LNCaP clone FGC (cell line): ENCODE results near the gene APOA1.

Experiments used
- DNase-seq: peaks from one replicate; pipeline ENCODE4 v3.0.0-alpha.2; 2011; ENCODE audit warnings: low read depth
- H3K4me3 ChIP-seq: 2 replicates; pipeline ENCODE4 v1.5.1; 2011; ENCODE audit warnings: mild to moderate bottlenecking, low read depth, low read length, control low read depth
- TF ChIP-seq, protein P1 (sequence below): IDR thresholded peaks from 2 replicates; pipeline ENCODE4 v1.5.1; 2012; ENCODE audit warnings: mild to moderate bottlenecking; ENCODE audit not compliant: control insufficient read depth, insufficient read depth; ENCODE audit errors: extremely low read depth

The APOA1 gene

DNA sequence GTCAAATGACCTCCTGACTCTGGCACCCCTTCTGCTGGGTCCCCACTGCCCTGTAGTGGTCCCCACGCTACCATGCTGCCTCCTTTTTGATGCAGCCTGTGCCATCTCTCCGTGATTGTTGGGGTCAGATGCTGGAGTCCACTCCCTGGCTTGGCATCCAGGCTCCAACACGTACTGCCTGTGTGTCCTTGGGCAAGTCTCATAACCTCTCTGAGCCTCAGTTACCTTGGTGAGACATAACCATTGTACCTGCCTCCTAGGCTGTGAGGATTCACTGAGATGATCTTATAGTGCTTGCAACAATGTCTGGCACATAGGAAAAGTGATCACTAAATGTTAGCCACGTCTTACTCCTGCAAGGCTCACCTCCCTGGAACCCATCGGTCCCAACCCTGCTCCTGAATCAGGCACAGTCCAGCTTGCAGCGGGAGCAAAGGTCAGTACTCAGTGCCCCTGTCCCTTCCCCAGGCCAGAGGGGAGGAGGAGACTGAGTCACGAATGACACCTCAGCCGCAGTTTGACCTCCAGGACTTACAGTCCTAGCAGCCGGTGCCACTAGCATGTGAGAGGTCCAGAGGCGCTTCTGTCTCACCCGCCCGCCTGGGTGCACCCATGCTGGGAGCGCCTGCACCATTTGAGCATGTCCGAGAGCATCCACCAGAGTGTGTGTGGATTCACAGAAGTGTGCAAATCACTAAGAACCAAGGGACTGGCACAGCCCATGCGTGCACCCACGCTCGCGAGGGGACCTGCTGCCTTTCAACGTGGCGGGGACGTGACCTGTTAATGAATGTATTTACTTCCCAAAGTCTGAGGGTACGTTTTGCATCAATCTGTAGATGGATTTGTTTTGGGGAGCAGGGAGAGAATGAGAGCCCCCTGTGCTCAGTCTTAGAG, 11.3 kb downstream of the APOA1 start:
- H3K4me3 ChIP-seq: no peak overlapping the region
- no peak for DNase-seq
- TF ChIP-seq, protein P1, sequence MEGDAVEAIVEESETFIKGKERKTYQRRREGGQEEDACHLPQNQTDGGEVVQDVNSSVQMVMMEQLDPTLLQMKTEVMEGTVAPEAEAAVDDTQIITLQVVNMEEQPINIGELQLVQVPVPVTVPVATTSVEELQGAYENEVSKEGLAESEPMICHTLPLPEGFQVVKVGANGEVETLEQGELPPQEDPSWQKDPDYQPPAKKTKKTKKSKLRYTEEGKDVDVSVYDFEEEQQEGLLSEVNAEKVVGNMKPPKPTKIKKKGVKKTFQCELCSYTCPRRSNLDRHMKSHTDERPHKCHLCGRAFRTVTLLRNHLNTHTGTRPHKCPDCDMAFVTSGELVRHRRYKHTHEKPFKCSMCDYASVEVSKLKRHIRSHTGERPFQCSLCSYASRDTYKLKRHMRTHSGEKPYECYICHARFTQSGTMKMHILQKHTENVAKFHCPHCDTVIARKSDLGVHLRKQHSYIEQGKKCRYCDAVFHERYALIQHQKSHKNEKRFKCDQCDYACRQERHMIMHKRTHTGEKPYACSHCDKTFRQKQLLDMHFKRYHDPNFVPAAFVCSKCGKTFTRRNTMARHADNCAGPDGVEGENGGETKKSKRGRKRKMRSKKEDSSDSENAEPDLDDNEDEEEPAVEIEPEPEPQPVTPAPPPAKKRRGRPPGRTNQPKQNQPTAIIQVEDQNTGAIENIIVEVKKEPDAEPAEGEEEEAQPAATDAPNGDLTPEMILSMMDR: no peak

DNA sequence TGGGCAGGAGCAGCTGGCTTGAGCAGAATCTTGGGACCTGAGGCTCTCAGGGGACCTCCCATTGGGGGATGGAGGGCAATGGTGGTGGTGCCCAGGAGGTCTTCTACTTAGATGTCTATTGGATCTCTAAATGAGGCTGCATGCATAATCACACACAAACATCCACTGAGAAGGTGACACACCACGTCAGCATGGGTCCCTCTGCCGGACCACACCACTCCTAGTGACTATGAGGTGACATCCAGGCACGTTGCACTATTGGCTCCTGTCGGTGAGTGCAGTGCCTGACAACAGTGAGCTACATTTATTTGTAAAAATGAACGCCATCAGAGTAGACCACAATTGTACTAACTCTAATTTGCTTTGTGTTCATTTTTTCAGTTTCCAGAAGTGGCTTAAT, 12.0 kb downstream of the APOA1 start:
- TF ChIP-seq, protein P1: no peak
- no peak for DNase-seq
- no peak overlapping the region for H3K4me3 ChIP-seq

DNA sequence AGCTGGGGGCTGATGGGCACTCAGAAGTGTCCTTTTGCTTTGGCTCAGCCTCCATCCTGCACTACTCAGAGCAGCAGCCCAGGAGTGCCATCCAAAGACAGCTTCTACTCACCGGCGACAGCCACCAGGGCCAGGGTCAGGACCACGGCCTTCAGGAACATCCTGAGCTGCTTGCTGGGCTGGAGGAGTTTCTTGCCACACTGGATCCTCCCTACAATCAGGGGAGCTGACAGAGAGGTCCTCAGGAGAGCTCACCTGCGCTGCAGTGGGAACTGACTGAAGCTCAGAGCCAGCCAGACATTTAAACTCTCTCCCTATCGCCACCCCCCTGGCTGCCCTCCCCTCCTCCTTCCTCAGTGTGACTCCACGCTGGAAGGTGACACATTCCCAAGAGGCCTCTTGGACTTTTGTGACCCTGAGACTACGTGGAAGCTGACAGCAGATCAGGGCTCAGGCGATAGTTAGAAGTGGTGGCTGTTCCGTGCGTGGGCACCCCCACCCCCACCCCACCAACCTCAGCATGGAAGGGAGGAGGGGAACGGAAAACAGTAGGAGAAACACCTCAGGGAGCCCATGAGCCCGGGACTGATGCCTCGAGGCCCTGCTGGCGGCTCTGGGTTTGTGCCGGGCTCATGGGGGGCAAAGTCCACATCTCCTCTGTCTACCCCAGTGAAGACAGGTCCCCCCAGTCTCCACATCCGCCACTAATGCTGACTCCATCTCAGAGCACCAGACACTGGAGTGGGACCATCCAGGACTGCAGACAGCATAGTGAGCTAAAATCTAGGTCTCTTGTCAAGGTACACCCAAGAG, 14.2 kb downstream of the APOA1 start, which contains the start of gene APOA4:
TSS of gene APOA4 (minus strand) at position 274 of the 813 bp plus-strand sequence. CDS start at position 161, 113 bp downstream.
- no peak for DNase-seq
- TF ChIP-seq, protein P1: no peak
- H3K4me3 ChIP-seq: no peak within 1 kb of the TSS

DNA sequence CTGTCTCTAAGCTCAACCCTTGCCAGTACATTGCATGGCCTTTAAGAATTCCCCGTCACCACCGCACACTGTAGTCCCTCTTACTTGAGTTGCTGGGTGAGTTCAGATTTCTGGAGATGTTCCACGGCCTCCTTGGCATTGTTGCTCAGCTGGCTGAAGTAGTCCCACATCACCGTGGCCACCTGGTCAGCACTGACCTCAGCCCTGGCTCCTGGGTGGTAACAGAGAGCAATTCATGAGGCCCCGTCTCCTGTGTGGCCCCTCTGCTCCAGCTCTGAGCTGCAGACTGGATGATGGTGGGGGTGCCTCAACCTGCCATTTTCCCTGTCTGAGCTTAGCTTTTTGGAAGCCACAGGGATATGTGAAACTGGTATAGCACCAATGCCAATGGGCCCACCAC, 14.8 kb downstream of the APOA1 start:
- no peak overlapping the region for H3K4me3 ChIP-seq
- TF ChIP-seq, protein P1: no peak
- DNase-seq: no peak

DNA sequence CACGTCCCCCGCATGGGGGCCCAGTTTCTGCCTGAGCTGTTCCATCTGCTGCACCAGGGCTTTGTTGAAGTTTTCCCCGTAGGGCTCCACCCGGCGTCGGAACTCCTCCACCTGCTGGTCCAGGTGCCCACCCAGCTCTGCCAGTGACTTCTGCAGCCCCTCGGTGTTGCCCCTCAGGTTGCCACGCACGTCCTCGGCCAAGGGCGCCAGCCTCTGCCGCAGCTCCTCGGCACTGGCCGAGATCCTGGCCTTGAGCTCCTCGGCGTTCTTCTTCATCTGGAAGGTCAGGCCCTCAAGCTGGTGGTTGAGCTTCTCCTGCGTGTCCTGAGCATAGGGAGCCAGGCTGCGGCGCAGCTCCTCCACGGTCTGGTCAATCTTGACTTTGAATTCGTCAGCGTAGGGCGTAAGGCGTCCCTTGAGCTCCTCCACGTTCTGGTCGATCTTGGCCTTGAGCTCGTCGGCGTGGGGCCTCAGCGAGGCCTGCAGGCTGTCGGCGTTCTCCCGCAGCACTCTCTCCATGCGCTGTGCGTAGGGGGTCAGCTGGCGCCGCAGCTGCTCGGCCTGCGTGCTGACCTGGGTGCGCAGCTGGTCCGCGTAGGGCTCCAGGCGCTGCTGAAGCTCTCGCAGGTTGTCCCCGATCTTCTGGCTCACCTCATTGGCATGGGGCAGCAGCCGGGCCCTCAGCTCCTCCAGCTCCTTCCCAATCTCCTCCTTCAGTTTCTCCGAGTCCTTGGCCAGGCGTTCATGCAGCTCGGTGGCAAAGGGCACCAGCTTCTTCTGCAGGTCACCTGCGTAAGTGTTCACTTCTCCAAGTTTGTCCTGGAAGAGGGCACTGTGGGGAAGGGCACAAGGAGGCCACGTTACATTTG, 16.1 kb downstream of the APOA1 start:
- TF ChIP-seq, protein P1: no peak
- DNase-seq: no peak
- no peak overlapping the region for H3K4me3 ChIP-seq

DNA sequence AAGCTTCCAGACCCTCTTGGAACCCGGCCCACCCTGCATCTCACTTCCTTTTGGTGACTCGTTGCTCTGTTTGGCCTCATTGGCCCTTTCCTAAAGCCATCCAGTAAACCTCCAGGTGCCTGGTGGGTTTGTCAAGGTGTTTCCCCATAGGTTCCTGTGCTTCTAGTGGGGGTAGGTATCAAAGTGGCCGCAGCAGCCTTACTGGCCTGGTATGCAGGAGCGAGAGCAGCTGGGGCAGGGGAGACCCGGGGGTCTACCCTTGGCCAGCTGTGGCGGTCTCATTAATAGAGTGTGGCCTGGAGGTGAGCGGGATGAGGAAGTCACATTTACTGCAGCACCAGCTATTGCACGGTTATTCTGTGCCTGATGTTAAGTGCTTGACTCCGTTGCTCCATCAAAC, 18.4 kb downstream of the APOA1 start:
- TF ChIP-seq, protein P1: no peak
- DNase-seq: no peak
- no peak overlapping the region for H3K4me3 ChIP-seq
